ENCODE results near the gene SCAANT1.

The SCAANT1 gene

DNA sequence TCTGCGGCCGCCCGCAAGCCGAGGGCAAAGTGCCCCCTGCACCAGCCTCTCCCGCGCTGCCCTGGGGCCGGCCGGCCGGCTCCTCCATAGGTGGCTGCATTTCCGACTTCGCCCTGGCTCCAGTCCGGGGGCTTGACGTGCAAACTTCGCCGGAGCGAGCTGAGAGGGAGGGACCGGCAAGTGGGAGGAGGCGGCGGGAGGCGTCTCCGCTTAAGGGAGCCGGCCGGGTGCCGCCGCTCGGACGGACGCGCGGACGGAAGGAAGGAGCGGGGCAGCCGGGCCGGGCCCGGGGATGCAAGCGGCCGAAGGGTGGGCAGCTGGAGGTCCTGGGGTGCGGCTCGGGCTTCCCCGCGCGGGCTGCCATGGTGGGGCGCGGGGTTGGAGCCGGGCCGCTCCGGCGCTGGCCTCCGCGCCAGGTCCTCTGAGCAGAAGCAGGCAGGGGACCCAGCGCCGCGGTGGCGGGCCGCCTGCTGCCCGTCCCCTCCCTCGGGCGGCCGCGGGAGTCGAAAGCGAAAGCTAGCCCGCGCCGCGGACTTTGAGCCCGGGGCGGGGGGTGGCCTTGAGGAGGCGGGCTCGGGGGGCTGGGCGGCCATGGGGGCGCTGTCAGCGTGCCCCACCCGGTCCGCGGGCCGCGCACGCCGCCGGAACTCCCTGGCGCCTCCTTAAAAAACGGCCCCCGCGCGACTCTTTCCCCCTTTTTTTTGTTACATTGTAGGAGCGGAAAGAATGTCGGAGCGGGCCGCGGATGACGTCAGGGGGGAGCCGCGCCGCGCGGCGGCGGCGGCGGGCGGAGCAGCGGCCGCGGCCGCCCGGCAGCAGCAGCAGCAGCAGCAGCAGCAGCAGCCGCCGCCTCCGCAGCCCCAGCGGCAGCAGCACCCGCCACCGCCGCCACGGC, at the start of gene SCAANT1:
Gene SCAANT1, minus strand, starts transcription at position 511 of the 895 bp plus-strand sequence.
- peak; percentile 13 for DNase-seq

DNA sequence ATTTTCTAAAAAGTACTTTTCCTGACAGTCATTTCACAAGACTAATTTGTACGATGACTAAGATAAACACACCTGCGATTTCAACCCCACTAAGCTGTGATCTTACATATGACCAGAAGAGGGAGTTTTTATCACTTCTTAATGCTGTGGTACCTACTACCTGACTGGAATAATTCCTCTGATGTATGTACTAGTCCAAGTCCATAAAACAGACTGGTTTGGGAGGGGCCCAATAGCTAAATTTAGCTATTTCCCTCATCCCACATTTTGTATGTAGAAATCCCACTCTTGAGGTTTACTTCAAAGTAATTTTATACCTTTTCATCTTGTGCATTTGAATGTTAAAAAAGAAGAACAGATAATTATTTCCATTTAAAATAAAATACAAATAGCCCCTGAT, 49.7 kb upstream of the SCAANT1 start:
- DNase-seq = peak; percentile 6

- DNase-seq = no peak
Measured at GRCh38 chr3:63960048-63960711, 48.0 kb upstream of the SCAANT1 start.

DNA sequence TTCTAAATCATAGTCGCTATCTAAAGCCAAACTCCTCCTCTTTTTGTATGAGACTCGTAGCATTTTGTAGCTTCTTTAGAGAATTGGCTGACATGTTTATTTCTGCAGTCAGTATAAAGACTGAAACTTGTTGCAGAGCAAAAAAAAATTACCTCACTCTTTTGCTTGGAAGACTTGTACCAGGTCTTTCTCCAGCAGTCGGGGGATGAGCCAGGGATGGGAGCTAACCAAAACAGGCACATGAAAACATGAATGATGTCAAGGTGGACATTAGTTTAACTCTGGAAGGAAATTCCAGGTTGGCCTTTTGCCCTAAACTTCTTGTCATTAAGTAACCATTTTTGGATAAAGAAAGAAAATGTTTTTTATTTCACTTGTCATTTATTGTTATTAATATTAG, 47.0 kb upstream of the SCAANT1 start:
- no peak for DNase-seq

DNA sequence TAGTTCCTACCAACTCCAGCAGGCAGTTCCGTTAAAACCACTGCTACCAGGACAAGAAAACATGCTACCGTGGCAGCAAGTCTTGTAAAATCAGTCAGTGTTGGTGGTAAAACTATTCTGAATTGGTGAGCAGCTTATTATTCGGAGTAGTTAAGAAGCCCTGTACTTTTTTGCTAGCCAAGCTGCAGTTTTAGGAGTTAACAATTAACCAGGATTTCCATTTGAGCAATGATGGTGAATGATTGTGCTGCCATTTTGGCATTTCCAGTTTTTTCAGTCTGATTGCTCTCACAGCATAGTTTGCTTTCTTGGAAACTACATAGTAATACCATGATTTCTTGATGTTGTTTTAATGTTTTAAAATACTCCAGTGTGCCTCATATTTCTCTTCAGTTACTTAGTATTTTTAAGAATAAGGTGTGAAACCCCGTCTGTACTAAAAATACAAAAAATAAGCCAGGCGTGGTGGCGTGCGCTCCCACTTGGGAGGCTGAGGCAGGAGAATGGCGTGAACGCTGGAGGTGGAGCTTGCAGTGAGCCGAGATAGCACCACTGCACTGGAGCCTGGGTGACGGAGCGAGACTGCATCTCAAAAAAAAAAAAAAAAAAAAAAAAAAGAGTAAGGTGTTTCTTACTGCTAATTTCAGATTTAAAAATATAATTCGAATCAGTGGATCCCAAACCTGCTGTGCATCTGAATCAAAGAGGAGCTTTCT, 43.8 kb upstream of the SCAANT1 start:
- no peak for DNase-seq

- no peak for DNase-seq
Measured at GRCh38 chr3:63955036-63955650, 43.0 kb upstream of the SCAANT1 start.

- DNase-seq = no peak
Measured at GRCh38 chr3:63954182-63954581, 42.0 kb upstream of the SCAANT1 start.

DNA sequence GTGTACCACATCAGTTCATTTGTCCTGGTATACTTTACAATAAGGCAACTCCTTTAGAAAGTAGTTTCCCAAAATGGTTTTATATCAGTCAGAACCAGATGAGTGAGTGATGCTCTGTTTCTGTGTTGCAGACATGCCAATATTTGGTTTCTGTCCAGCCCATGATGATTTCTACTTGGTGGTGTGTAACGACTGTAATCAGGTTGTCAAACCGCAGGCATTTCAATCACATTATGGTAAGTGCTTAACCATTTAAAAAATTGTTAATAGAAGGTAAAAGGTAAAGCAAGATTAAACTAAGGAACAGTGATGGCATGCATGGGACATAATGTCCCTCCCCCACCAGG, 40.0 kb upstream of the SCAANT1 start:
- no peak for DNase-seq

- no peak for DNase-seq
Measured at GRCh38 chr3:63951492-63952247, 39.5 kb upstream of the SCAANT1 start.

- no peak for DNase-seq
Measured at GRCh38 chr3:63950698-63951097, 38.5 kb upstream of the SCAANT1 start.

- DNase-seq = no peak
Measured at GRCh38 chr3:63949005-63949404, 36.8 kb upstream of the SCAANT1 start.

DNA sequence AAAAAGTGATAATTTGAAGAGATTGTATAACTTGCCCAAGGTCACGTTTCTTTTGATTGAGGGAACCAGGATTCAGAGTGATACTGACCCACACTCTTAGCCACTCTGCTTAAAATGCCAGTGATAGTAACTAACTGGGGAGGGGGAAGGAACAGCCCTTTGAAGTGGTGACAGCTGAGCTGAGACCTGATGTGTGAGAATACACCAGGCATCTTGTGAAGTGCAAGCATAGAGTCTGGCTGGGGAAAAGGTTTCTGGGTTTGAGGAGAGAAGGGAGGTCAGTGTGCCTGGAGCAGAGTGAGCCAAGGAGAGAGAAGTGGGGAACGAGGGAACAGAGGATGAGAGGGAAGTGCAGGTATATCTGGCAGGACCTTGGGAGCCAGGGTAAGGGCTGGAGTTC, 35.4 kb upstream of the SCAANT1 start:
- DNase-seq = no peak

DNA sequence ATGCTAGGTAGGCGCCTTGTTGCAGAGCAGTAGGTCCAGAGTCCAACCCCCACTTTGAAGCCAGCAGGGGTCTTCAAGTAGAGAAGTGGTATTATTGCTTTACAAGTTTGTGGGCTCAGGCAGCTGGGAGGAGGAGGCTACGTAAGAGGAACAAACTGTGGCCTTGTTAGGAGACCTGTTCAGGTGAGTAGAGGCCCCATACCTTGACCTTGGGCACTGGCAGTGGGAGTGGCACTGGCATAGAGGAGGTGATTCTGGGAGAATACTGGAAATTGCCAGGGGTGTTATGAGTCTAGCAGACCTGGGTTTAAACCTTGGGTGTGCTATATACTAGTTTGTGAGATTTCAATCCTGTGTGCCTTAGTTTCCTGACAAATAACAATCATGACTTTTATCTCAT, 34.6 kb upstream of the SCAANT1 start:
- DNase-seq = no peak

GRCh38 chr3:63945558-63946096, 33.4 kb upstream of the SCAANT1 start:
- DNase-seq = no peak

DNA sequence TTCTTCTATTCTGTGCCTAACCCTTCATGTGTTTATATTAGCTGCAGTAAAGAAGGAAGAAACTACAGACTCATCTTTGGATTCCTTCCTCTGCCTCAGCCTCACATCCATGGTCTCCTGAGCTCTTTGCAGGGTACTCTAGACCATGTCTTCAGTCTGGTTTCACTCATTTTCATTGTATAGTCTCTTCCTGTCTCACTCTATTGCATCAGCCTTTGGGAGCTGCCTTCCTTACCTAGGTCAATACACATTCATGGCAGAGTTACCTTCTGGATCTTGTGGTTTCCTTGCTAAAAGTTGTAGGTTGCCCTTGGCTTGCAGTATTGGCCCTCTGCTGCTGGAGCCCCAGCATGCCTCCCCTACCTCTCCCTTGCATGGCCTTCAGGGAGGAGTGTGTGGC, 31.5 kb upstream of the SCAANT1 start:
- DNase-seq = no peak

DNA sequence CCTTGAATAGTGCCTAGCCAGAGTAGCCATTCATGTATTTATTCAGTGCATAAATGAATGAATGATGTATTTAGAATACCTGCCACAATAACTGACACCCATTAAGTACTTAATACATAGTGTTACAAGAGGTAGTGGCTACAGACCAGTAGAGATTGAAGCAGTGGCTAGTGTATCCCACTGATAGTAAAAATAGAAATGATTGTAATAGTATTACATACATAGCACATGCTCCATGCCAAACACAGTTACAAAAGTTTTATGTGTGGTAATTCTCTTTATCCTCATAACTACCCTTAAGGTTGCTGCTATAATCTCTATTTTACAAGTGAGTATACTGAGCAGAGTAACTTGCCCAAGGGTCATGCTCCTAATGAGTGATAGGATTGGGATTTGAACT, 30.3 kb upstream of the SCAANT1 start:
- DNase-seq = no peak

- no peak for DNase-seq
Measured at GRCh38 chr3:63940389-63940757, 28.2 kb upstream of the SCAANT1 start.

- DNase-seq = no peak
Measured at GRCh38 chr3:63937661-63938651, 25.8 kb upstream of the SCAANT1 start.

GRCh38 chr3:63936925-63937324, 24.7 kb upstream of the SCAANT1 start:
- DNase-seq = no peak

GRCh38 chr3:63934041-63934866, 22.1 kb upstream of the SCAANT1 start:
- no peak for DNase-seq
